ENCODE measurements around the gene ZNF280D. TPM values are rescaled to one million over a fixed set of nuclear protein-coding genes. Genes with fewer than 3 reads are reported as not detected.
A peak's percentile ranks its signal among the peaks of the same experiment; 100 is the strongest.

ZNF280D gene
- total and polyA plus RNA-seq, 2 experiments from 2014 or later, result 8.0 to 24.6 TPM

DNA sequence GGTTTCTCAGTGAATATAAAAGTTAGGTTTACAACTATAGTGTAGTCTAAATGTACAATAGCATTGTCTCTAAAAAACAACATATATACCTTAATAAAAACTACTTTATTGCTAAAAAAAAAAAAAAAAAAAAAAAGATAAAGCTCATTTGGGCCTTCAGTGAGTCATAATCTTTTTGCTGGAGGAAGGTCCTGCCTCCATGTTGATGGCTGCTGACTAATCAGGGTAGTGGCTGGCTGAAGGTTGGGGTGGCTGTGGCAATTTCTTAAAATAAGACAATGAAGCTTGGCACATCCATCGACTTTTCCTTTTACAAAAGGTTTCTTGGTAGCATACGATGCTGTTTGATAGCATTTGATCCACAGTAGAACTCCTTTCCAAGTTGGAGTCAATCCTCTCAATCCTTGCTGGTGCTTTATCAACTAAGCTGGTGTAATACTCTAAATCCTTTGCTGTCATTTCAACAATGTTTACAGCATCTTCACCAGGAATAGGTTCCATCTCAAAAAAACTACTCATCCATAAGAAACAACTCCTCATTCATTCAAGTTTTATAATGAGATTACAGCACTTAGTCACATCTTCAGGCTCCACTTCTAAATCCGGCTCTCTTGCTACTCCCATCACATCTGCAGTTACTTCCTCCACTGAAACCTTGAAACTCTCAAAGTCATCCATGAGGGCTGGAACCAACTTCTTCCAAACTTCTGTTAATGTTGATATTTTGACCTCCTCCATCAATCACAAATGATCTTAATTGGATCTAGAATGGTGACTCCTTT lies 13.3 kb downstream of the ZNF280D start:
- peaks cover 3% of the 10 kb centered on the region; the same call in 1 of the 2 replicates for H3K36me3 ChIP-seq (ENCODE audit: low read depth)
- H3K9ac ChIP-seq, result no peak overlapping the region
- peaks cover 6% of the 10 kb centered on the region for H4K20me1 ChIP-seq (ENCODE audit: insufficient read depth)
- DNase-seq, result peak; percentile 54
- no peaks in the 10 kb centered on the region for H3K27me3 ChIP-seq (replicated peaks; ENCODE audit: insufficient read depth)
- no peaks in the 10 kb centered on the region for H3K9me3 ChIP-seq (ENCODE audit: low read depth)
- in situ Hi-C loops (cut with MboI), result no loop called here
- H3F3A ChIP-seq (ENCODE audit: insufficient read depth), result no peaks in the 10 kb centered on the region
- H3K9me2 ChIP-seq (ENCODE audit: insufficient read depth), result peaks cover 3% of the 10 kb centered on the region; the same call in 1 of the 2 replicates
- TF ChIP-seq EZH2 (IDR thresholded peaks at IDR 0.05; ENCODE audit: insufficient read depth, poor library complexity, severe bottlenecking), result no peak
- no peak for TF ChIP-seq EZH2phosphoT487 (IDR thresholded peaks at IDR 0.05; ENCODE audit: insufficient read depth, low read depth)
- no peak overlapping the region for H3K27ac ChIP-seq
- 62 to 65% methylated on average over 3 of the region's 3 CpGs for WGBS, 2 experiments (ENCODE audit: low coverage in 1 of 2, low lambda C conversion rate in 2 of 2, missing lambda C conversion rate in 2 of 2)
- H3K4me3 ChIP-seq, result no peak overlapping the region
- H3K79me2 ChIP-seq (ENCODE audit: insufficient read depth), result peaks cover 96% of the 10 kb centered on the region
- no peak overlapping the region for H3K4me2 ChIP-seq (ENCODE audit: unreplicated experiment)
- H3K4me1 ChIP-seq (ENCODE audit: insufficient read depth), result 0 out of 2 replicates have a peak, but pooled peaks cover 2% of the 10 kb centered on the region
- H2AFZ ChIP-seq, result no peak overlapping the region

DNA sequence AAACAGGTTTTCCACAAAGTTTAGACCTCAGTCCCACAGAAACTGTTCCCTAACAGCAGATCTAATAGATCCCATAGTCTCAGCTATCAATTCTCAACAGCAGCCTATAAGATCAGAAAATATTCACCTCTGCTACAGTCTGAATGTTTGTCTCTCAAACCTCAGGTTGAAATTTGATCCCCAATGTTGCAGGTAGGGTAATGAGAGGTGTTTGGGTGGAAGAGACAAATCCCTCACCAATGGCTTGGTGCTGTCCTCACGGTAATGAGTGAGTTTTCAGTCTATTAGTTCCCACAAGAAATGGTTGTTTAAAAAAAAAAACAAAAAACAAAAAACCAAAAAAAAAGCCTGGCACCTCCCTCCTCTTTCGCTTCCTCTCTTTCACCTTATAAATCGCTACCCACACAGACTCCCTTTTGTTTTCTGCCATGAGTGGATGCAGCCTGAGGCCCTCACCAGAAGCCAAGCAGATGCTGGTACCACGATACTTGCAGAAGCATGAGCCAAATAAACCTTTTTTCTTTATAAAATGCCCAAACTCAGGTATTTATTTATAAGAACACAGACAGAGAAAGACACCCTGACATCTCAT lies 14.2 kb downstream of the ZNF280D start:
- in situ Hi-C loops (cut with MboI), result no loop called here
- Histone ChIP-seq H3K36me3 (ENCODE audit: low read depth) (no peaks in the 10 kb centered on the region), H3K4me1 (ENCODE audit: insufficient read depth) (no peaks in the 10 kb centered on the region), H3K27ac (no peak overlapping the region), H3K4me3 (no peak overlapping the region), H3K9ac (no peak overlapping the region), H4K20me1 (ENCODE audit: insufficient read depth) (peaks cover 6% of the 10 kb centered on the region), H2AFZ (no peak overlapping the region), H3F3A (ENCODE audit: insufficient read depth) (no peaks in the 10 kb centered on the region), H3K9me2 (ENCODE audit: insufficient read depth) (peaks cover 3% of the 10 kb centered on the region; the same call in 1 of the 2 replicates), H3K27me3 (replicated peaks; ENCODE audit: insufficient read depth) (no peaks in the 10 kb centered on the region), H3K9me3 (ENCODE audit: low read depth) (no peaks in the 10 kb centered on the region), H3K4me2 (ENCODE audit: unreplicated experiment) (no peak overlapping the region), H3K79me2 (ENCODE audit: insufficient read depth) (peaks cover 96% of the 10 kb centered on the region)
- no peak for TF ChIP-seq EZH2 (IDR thresholded peaks at IDR 0.05; ENCODE audit: insufficient read depth, poor library complexity, severe bottlenecking)
- no peak for TF ChIP-seq EZH2phosphoT487 (IDR thresholded peaks at IDR 0.05; ENCODE audit: insufficient read depth, low read depth)
- 96% methylated on average over 4 of the region's 4 CpGs for WGBS, 2 experiments (ENCODE audit: low coverage in 1 of 2, low lambda C conversion rate in 2 of 2, missing lambda C conversion rate in 2 of 2)
- DNase-seq, result no peak

DNA sequence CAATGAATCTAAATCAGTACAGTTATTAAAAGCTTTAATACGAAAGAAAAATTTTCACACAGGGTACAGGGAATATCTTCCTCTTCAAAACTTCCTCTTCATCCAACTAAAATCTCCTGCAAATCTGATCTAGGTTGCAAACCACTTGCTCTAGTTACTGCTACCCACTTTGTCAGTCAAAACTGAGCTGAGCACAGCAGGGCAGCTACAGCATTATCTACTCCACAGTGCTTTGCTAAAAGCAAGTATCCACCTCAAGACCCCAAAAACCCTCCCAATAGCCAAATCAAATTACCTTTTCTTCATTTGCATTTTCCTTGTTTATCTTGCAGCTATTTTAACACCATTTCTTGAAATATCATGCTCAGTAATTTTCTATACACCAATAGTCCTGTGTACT lies 14.7 kb downstream of the ZNF280D start:
- 97% methylated on average over 1 of the region's 1 CpG for WGBS, 2 experiments (ENCODE audit: low coverage in 1 of 2, low lambda C conversion rate in 2 of 2, missing lambda C conversion rate in 2 of 2)
- Histone ChIP-seq H3K27me3 (replicated peaks; ENCODE audit: insufficient read depth) (no peaks in the 10 kb centered on the region), H3K27ac (no peak overlapping the region), H3K4me1 (ENCODE audit: insufficient read depth) (no peaks in the 10 kb centered on the region), H3K4me2 (ENCODE audit: unreplicated experiment) (no peak overlapping the region), H4K20me1 (ENCODE audit: insufficient read depth) (peaks cover 6% of the 10 kb centered on the region), H3F3A (ENCODE audit: insufficient read depth) (no peaks in the 10 kb centered on the region), H3K9me3 (ENCODE audit: low read depth) (no peaks in the 10 kb centered on the region), H3K79me2 (ENCODE audit: insufficient read depth) (peaks cover 96% of the 10 kb centered on the region), H3K4me3 (no peak overlapping the region), H2AFZ (no peak overlapping the region), H3K36me3 (ENCODE audit: low read depth) (no peaks in the 10 kb centered on the region), H3K9ac (no peak overlapping the region), H3K9me2 (ENCODE audit: insufficient read depth) (peaks cover 3% of the 10 kb centered on the region; the same call in 1 of the 2 replicates)
- no peak for DNase-seq
- TF ChIP-seq EZH2 (IDR thresholded peaks at IDR 0.05; ENCODE audit: insufficient read depth, poor library complexity, severe bottlenecking) (no peak), EZH2phosphoT487 (IDR thresholded peaks at IDR 0.05; ENCODE audit: insufficient read depth, low read depth) (no peak)
- in situ Hi-C loops (cut with MboI), result no loop called here

DNA sequence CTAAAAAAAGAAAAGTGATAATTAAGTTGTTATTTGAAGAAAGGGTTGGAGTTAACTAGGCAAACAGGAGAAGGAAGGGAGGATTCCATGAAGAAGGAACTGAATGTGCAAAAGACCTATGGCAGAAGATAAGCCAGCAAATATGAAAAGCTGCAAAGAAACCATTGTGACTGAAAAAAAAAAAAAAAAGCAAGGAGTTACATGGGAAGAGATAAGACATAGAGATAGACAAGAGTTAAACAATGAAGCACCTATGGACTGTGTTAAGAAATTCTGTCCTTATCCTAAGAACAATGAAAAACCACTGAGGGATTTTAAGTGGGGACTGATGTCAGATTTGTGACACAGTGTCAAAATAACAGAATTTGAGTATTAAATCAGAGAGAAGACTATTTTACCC lies 17.0 kb downstream of the ZNF280D start:
- no peaks in the 10 kb centered on the region for H3K36me3 ChIP-seq (ENCODE audit: low read depth)
- TF ChIP-seq EZH2 (IDR thresholded peaks at IDR 0.05; ENCODE audit: insufficient read depth, poor library complexity, severe bottlenecking) (no peak), EZH2phosphoT487 (IDR thresholded peaks at IDR 0.05; ENCODE audit: insufficient read depth, low read depth) (no peak)
- DNase-seq, result no peak
- peaks cover 100% of the 10 kb centered on the region for H3K79me2 ChIP-seq (ENCODE audit: insufficient read depth)
- H2AFZ ChIP-seq, result no peak overlapping the region
- no peaks in the 10 kb centered on the region for H3K9me3 ChIP-seq (ENCODE audit: low read depth)
- H3K4me1 ChIP-seq (ENCODE audit: insufficient read depth), result no peaks in the 10 kb centered on the region
- peaks cover 6% of the 10 kb centered on the region for H4K20me1 ChIP-seq (ENCODE audit: insufficient read depth)
- in situ Hi-C loops (cut with MboI), result no loop called here
- no peak overlapping the region for H3K27ac ChIP-seq
- no peaks in the 10 kb centered on the region for H3K27me3 ChIP-seq (replicated peaks; ENCODE audit: insufficient read depth)
- no peaks in the 10 kb centered on the region for H3F3A ChIP-seq (ENCODE audit: insufficient read depth)
- H3K9ac ChIP-seq, result no peak overlapping the region
- no peak overlapping the region for H3K4me3 ChIP-seq
- H3K4me2 ChIP-seq (ENCODE audit: unreplicated experiment), result no peak overlapping the region
- H3K9me2 ChIP-seq (ENCODE audit: insufficient read depth), result peaks cover 3% of the 10 kb centered on the region; the same call in 1 of the 2 replicates

Data from GM23248 (cell line).